ENCODE measurements around the gene MRGPRE.

Gene MRGPRE

GRCh38 chr11:3234846-3235245 is 2.6 kb upstream of the MRGPRE start:
- FAIRE-seq (no peak), DNase-seq (ENCODE audit: insufficient read length, low spot score) (no peak)
- no peak for TF ChIP-seq SPI1 (IDR thresholded peaks at IDR 0.05; ENCODE audit: low read depth, low read length)
- no peak for TF ChIP-seq POLR2A (IDR thresholded peaks at IDR 0.05; ENCODE audit: low read depth, low read length)
- no peak for TF ChIP-seq TAF1 (IDR thresholded peaks at IDR 0.05; ENCODE audit: low read depth, low read length)
- TF ChIP-seq POLR2AphosphoS5 (IDR thresholded peaks at IDR 0.05; ENCODE audit: low read depth, low read length): no peak
- TF ChIP-seq POU2F2 (IDR thresholded peaks at IDR 0.05; ENCODE audit: low read depth, low read length): no peak
- no peak for TF ChIP-seq PAX5 (IDR thresholded peaks at IDR 0.05; ENCODE audit: insufficient read depth, low read length, severe bottlenecking)

DNA sequence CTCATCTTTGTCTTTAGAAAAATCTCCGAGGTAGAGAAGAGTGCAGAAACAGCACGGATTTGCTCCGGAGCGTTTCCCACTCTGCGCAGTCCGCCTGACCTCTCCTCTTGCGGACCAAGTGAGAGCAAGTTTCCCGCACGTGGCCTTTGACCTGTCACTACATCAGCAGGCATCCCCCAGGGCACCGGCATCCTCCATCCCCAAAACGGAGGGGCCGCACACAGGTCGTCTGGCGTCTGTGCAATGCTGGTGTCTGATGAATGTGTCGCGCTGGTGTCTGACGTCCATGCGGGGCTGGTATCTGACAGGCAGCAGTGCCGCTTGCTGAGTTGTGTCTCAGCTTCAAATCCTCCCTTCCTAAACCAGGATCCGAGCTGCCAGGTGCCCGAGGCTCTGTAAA is 739 bp upstream of the MRGPRE start:
- TF ChIP-seq PAX5 (IDR thresholded peaks at IDR 0.05; ENCODE audit: insufficient read depth, low read length, severe bottlenecking): no peak
- TF ChIP-seq POU2F2 (IDR thresholded peaks at IDR 0.05; ENCODE audit: low read depth, low read length): no peak
- no peak for TF ChIP-seq SPI1 (IDR thresholded peaks at IDR 0.05; ENCODE audit: low read depth, low read length)
- TF ChIP-seq TAF1 (IDR thresholded peaks at IDR 0.05; ENCODE audit: low read depth, low read length): no peak
- no peak for TF ChIP-seq POLR2AphosphoS5 (IDR thresholded peaks at IDR 0.05; ENCODE audit: low read depth, low read length)
- TF ChIP-seq POLR2A (IDR thresholded peaks at IDR 0.05; ENCODE audit: low read depth, low read length): no peak
- DNase-seq (ENCODE audit: insufficient read length, low spot score): no peak
- no peak for FAIRE-seq

- FAIRE-seq (no peak), DNase-seq (ENCODE audit: insufficient read length, low spot score) (no peak)
- no peak for TF ChIP-seq TAF1 (IDR thresholded peaks at IDR 0.05; ENCODE audit: low read depth, low read length)
- no peak for TF ChIP-seq SPI1 (IDR thresholded peaks at IDR 0.05; ENCODE audit: low read depth, low read length)
- no peak for TF ChIP-seq POLR2AphosphoS5 (IDR thresholded peaks at IDR 0.05; ENCODE audit: low read depth, low read length)
- no peak for TF ChIP-seq POU2F2 (IDR thresholded peaks at IDR 0.05; ENCODE audit: low read depth, low read length)
- TF ChIP-seq POLR2A (IDR thresholded peaks at IDR 0.05; ENCODE audit: low read depth, low read length): no peak
- no peak for TF ChIP-seq PAX5 (IDR thresholded peaks at IDR 0.05; ENCODE audit: insufficient read depth, low read length, severe bottlenecking)
Measured at GRCh38 chr11:3231550-3231850, 717 bp downstream of the MRGPRE start.

GRCh38 chr11:3230636-3231549 is 1.3 kb downstream of the MRGPRE start:
- TF ChIP-seq SPI1 (IDR thresholded peaks at IDR 0.05; ENCODE audit: low read depth, low read length): no peak
- no peak for TF ChIP-seq TAF1 (IDR thresholded peaks at IDR 0.05; ENCODE audit: low read depth, low read length)
- TF ChIP-seq POU2F2 (IDR thresholded peaks at IDR 0.05; ENCODE audit: low read depth, low read length): no peak
- TF ChIP-seq POLR2A (IDR thresholded peaks at IDR 0.05; ENCODE audit: low read depth, low read length): no peak
- TF ChIP-seq PAX5 (IDR thresholded peaks at IDR 0.05; ENCODE audit: insufficient read depth, low read length, severe bottlenecking): no peak
- no peak for TF ChIP-seq POLR2AphosphoS5 (IDR thresholded peaks at IDR 0.05; ENCODE audit: low read depth, low read length)
- FAIRE-seq (no peak), DNase-seq (ENCODE audit: insufficient read length, low spot score) (no peak)

- FAIRE-seq: no peak
- TF ChIP-seq PAX5 (IDR thresholded peaks at IDR 0.05; ENCODE audit: insufficient read depth, low read length, severe bottlenecking): no peak
- no peak for DNase-seq (ENCODE audit: insufficient read length, low spot score)
Measured at GRCh38 chr11:3229673-3230630, 2.3 kb downstream of the MRGPRE start.

- no peak for DNase-seq (ENCODE audit: insufficient read length, low spot score)
- TF ChIP-seq SPI1 (IDR thresholded peaks at IDR 0.05; ENCODE audit: low read depth, low read length) (no peak), POU2F2 (IDR thresholded peaks at IDR 0.05; ENCODE audit: low read depth, low read length) (no peak), POLR2A (IDR thresholded peaks at IDR 0.05; ENCODE audit: low read depth, low read length) (no peak), PAX5 (IDR thresholded peaks at IDR 0.05; ENCODE audit: insufficient read depth, low read length, severe bottlenecking) (no peak), TAF1 (IDR thresholded peaks at IDR 0.05; ENCODE audit: low read depth, low read length) (no peak), POLR2AphosphoS5 (IDR thresholded peaks at IDR 0.05; ENCODE audit: low read depth, low read length) (no peak)
- FAIRE-seq: no peak
Measured at GRCh38 chr11:3228445-3228829, 3.8 kb downstream of the MRGPRE start.

GRCh38 chr11:3227568-3228444 is 4.4 kb downstream of the MRGPRE start:
- DNase-seq (ENCODE audit: insufficient read length, low spot score) (no peak), FAIRE-seq (no peak)
- TF ChIP-seq SPI1 (IDR thresholded peaks at IDR 0.05; ENCODE audit: low read depth, low read length): no peak
- no peak for TF ChIP-seq TAF1 (IDR thresholded peaks at IDR 0.05; ENCODE audit: low read depth, low read length)
- TF ChIP-seq PAX5 (IDR thresholded peaks at IDR 0.05; ENCODE audit: insufficient read depth, low read length, severe bottlenecking): no peak
- no peak for TF ChIP-seq POU2F2 (IDR thresholded peaks at IDR 0.05; ENCODE audit: low read depth, low read length)
- TF ChIP-seq POLR2A (IDR thresholded peaks at IDR 0.05; ENCODE audit: low read depth, low read length): no peak
- no peak for TF ChIP-seq POLR2AphosphoS5 (IDR thresholded peaks at IDR 0.05; ENCODE audit: low read depth, low read length)

- DNase-seq (ENCODE audit: insufficient read length, low spot score): no peak
- no peak for FAIRE-seq
Measured at GRCh38 chr11:3226846-3227567, 5.2 kb downstream of the MRGPRE start.

More at GRCh38 chr11:3226846-3227567, 5.2 kb downstream of the MRGPRE start:
- no peak for TF ChIP-seq POU2F2 (IDR thresholded peaks at IDR 0.05; ENCODE audit: low read depth, low read length)
- no peak for TF ChIP-seq TAF1 (IDR thresholded peaks at IDR 0.05; ENCODE audit: low read depth, low read length)
- TF ChIP-seq POLR2A (IDR thresholded peaks at IDR 0.05; ENCODE audit: low read depth, low read length): no peak
- TF ChIP-seq SPI1 (IDR thresholded peaks at IDR 0.05; ENCODE audit: low read depth, low read length): no peak
- TF ChIP-seq POLR2AphosphoS5 (IDR thresholded peaks at IDR 0.05; ENCODE audit: low read depth, low read length): no peak
- no peak for TF ChIP-seq PAX5 (IDR thresholded peaks at IDR 0.05; ENCODE audit: insufficient read depth, low read length, severe bottlenecking)
